Gastrocnemius medialis (tissue), 4 donors: ENCODE data around the gene PMAIP1.

Source experiments
- CTCF ChIP-seq, 5 experiments: fragments of 450-650 bp in 3 of 5; fragments of 200-600 bp in 2 of 5; sonication (generic) in 2 of 5; IDR thresholded peaks in 4 of 5; conservative IDR thresholded peaks in 1 of 5; 1 replicate in 4 of 5; 2 replicates in 1 of 5; pipeline ENCODE4 v1.5.1; 2016 to 2019; ENCODE audit warnings: antibody characterized with exemption in 5 of 5, mild to moderate bottlenecking in 3 of 5, moderate library complexity in 3 of 5
- POLR2A ChIP-seq, 2 donors: fragments of 450-650 bp; IDR thresholded peaks; one replicate each; pipeline ENCODE4 v1.6.1; 2017; ENCODE audit warnings: antibody characterized with exemption in 2 of 2, mild to moderate bottlenecking in 2 of 2, moderate library complexity in 2 of 2

- no peak for TF ChIP-seq CTCF (IDR thresholded peaks at IDR 0.05 in 4 of 5, conservative IDR thresholded peaks at IDR 0.05 in 1 of 5)
- no peak for TF ChIP-seq POLR2A (IDR thresholded peaks at IDR 0.05)
These were observed 47.2 kb upstream of the PMAIP1 start for GRCh38 chr18:59852548-59852947.
